Measurements from ENCODE around the gene RMI2. TPM values are rescaled to one million over a fixed set of nuclear protein-coding genes. Genes with fewer than 3 reads are reported as not detected.
A peak's percentile ranks its signal among the peaks of the same experiment; 100 is the strongest.

Gene RMI2
- total RNA-seq, 2 donors from 2014 or later: 0.49 TPM; not detected in 1

DNA sequence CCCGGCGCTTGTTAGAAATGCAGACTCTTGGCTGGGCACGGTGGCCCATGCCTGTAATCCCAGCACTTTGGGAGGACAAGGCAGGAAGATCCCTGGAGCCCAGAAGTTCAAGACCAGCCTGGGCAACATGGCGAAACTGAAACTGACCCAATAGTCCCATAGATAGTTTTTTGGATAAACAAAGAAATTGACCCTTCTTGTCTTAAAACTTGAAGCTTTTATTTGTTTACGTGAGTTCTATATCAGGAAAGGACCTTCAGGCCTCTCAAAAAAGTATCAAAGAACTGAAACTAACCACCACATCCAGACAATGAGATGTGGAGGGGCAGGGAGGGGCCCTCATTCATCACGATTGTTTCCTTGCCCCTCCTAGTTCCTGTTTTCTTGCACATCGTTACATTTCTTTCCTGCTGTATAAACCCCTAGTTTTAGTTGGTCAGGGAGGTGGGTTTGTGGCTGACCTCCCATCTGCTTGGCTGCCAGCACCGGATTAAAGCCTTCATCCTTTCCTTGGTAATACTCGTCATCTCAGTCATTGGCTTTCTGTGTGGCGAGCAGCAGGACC, 34.2 kb upstream of the RMI2 start:
- Histone ChIP-seq H3K36me3 (no peaks in the 10 kb centered on the region), H3K27ac (no peak overlapping the region), H3K9me3 (no peaks in the 10 kb centered on the region), H3K4me1 (ENCODE audit: control insufficient read depth in 1 of 2, low read depth in 2 of 2) (peaks cover 0 to 13% of the 10 kb centered on the region in 2 donors), H3K4me3 (no peak overlapping the region), H3K27me3 (replicated peaks; ENCODE audit: insufficient read depth) (no peaks in the 10 kb centered on the region)
- TF ChIP-seq, protein P1, sequence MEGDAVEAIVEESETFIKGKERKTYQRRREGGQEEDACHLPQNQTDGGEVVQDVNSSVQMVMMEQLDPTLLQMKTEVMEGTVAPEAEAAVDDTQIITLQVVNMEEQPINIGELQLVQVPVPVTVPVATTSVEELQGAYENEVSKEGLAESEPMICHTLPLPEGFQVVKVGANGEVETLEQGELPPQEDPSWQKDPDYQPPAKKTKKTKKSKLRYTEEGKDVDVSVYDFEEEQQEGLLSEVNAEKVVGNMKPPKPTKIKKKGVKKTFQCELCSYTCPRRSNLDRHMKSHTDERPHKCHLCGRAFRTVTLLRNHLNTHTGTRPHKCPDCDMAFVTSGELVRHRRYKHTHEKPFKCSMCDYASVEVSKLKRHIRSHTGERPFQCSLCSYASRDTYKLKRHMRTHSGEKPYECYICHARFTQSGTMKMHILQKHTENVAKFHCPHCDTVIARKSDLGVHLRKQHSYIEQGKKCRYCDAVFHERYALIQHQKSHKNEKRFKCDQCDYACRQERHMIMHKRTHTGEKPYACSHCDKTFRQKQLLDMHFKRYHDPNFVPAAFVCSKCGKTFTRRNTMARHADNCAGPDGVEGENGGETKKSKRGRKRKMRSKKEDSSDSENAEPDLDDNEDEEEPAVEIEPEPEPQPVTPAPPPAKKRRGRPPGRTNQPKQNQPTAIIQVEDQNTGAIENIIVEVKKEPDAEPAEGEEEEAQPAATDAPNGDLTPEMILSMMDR (IDR thresholded peaks at IDR 0.05): no peak
- DNase-seq (ENCODE audit: low spot score): no peak
- no peak for ATAC-seq (ENCODE audit: insufficient number of reproducible peaks, low FRiP score, low read depth)

DNA sequence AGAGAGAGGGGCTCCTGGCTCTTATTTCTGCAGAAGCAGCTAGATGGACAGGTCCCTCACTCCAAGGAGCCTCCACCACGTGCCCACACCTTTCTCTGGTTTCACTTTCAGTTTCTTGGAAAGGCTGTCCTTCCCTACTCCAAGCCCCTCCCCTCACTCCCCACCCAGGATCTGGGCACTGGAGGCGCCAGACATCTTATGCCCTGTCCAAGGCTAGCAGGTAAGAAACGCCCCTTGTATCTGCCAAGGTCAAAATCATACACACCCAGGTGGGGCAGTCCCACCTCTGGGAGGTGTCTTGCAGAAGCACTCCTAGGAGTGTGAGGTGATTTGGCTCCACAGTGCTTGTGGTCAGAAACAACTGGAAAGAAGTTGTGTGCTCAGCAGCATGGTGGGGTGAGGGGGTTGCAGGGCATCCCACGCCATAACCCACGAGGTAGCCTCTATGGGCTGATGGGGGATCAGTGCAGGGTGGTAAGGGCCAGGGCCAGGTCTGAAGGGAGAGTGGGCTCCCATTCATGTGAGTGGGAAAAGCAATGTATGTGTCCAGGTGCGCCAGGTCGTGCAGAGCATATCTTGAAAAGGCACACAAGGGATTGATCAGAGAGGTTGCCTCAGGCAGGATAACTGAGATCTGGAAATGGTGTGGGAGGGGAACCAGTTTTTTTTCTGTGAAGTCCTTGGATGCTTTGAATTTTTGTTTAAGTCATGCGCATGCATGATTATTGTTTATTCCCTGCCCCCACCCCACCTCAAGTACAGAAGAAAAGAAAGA, 32.4 kb upstream of the RMI2 start:
- no peaks in the 10 kb centered on the region for H3K27me3 ChIP-seq (replicated peaks; ENCODE audit: insufficient read depth)
- H3K4me3 ChIP-seq: peak overlapping the region; percentile 27
- no peaks in the 10 kb centered on the region for H3K36me3 ChIP-seq
- no peak for ATAC-seq (ENCODE audit: insufficient number of reproducible peaks, low FRiP score, low read depth)
- peaks cover 0 to 13% of the 10 kb centered on the region in 2 donors for H3K4me1 ChIP-seq (ENCODE audit: control insufficient read depth in 1 of 2, low read depth in 2 of 2)
- TF ChIP-seq, protein P1 (IDR thresholded peaks at IDR 0.05): no peak
- no peaks in the 10 kb centered on the region for H3K9me3 ChIP-seq
- DNase-seq (ENCODE audit: low spot score): no peak
- H3K27ac ChIP-seq: no peak overlapping the region

DNA sequence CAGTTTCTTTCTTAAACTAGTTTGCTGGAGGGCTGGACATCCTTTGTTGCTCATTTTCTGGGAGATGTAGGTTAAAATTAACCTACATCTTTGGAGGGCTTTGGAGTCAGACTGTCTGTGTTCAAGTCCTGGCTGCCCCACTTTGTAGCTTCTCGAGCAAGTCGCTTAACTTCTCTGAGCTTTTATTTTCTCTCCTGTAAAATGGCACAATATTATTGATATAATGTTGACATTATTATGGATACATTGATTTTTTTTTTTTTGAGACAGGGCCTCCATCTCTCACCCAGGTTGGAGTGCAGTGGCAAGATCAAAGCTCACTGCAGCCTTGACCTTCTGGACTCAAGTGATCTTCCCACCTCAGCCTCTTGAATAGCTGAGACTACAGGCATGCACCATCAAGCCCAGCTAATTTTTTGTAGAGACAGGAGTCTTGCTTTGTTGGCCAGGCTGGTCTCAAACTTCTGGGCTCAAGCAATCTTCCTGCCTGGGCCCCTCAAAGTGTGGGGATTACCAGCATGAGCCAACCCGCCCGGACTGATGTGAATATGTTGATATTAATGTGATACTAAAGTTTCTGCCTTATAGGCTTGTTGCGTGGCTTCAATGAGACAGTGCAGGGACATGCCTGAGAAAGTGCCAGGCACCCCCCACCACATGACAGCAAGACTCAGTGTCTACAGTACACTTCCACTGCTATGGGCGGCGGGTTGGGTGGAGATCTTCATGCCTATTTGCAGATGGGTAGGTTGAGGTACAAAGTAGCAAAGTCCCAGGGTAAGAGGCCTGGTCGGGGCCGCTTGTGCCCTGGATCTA, 31.6 kb upstream of the RMI2 start:
- Histone ChIP-seq H3K4me1 (ENCODE audit: control insufficient read depth in 1 of 2, low read depth in 2 of 2) (peaks cover 0 to 13% of the 10 kb centered on the region in 2 donors), H3K4me3 (no peak overlapping the region), H3K27ac (no peak overlapping the region), H3K27me3 (replicated peaks; ENCODE audit: insufficient read depth) (no peaks in the 10 kb centered on the region), H3K9me3 (no peaks in the 10 kb centered on the region), H3K36me3 (no peaks in the 10 kb centered on the region)
- ATAC-seq (ENCODE audit: insufficient number of reproducible peaks, low FRiP score, low read depth) (no peak), DNase-seq (ENCODE audit: low spot score) (no peak)
- TF ChIP-seq, protein P1 (IDR thresholded peaks at IDR 0.05): no peak

DNA sequence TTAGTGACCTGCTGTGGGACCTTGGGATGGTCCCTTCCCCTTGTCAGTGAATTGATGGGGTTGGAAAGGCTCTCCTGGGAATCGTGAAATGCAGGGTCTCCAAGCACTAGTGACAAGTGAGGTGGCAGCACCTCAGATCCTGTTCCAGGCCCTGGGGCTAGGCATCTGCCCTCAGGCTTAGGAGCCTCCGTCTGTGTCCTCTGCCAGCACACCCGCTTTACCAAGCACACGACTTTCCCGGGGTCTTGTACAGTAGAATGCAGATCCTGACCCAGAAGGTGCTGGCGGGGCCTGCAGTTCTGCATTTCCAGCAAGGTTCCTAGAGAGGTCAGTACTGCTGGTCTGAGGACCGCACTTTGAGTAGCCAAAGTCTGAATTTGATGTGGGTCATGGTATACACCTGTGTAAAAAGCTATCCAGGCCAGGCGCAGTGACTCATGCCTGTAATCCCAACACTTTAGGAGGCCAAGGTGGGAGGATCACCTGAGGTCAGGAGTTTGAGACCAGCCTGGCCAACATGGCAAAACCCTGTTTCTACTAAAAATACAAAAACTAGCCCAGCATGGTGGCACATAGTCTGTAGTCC, 30.9 kb upstream of the RMI2 start:
- Histone ChIP-seq H3K27ac (no peak overlapping the region), H3K27me3 (replicated peaks; ENCODE audit: insufficient read depth) (no peaks in the 10 kb centered on the region), H3K9me3 (no peaks in the 10 kb centered on the region), H3K4me1 (ENCODE audit: control insufficient read depth in 1 of 2, low read depth in 2 of 2) (peaks cover 0 to 13% of the 10 kb centered on the region in 2 donors), H3K36me3 (no peaks in the 10 kb centered on the region), H3K4me3 (no peak overlapping the region)
- TF ChIP-seq, protein P1 (IDR thresholded peaks at IDR 0.05): no peak
- no peak for DNase-seq (ENCODE audit: low spot score)
- ATAC-seq (ENCODE audit: insufficient number of reproducible peaks, low FRiP score, low read depth): no peak

DNA sequence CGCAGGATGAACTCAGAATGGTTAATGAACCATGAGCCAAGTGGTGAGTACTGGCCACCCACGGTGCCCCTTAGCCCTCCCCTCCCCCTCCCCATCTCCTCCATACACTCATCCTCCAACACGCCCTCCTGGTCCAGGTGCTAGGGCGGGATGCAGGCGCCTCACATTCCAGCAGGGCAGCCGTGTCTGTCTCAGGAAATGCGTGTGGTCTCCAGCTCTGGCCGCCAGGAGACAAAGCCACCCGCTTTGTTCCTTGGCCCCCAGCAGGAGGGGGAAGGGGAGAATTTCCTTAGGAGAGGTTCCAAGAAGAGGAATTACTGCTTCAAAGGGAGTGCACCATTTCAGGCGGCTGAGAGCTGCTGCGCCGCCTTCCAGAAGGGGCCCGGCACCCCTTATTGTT, 29.7 kb upstream of the RMI2 start:
- DNase-seq (ENCODE audit: low spot score): no peak
- TF ChIP-seq, protein P1 (IDR thresholded peaks at IDR 0.05): no peak

More for the DNA sequence above, 29.7 kb upstream of the RMI2 start:
- H3K27me3 ChIP-seq (replicated peaks; ENCODE audit: insufficient read depth): no peaks in the 10 kb centered on the region
- peaks cover 0 to 13% of the 10 kb centered on the region in 2 donors for H3K4me1 ChIP-seq (ENCODE audit: control insufficient read depth in 1 of 2, low read depth in 2 of 2)
- no peak for ATAC-seq (ENCODE audit: insufficient number of reproducible peaks, low FRiP score, low read depth)
- H3K27ac ChIP-seq: no peak overlapping the region
- H3K9me3 ChIP-seq: no peaks in the 10 kb centered on the region
- no peak overlapping the region for H3K4me3 ChIP-seq
- H3K36me3 ChIP-seq: no peaks in the 10 kb centered on the region
